Erythroblast (primary cell): Measurements from ENCODE around the gene SAA1.

ENCODE experiments used
- GATA1 ChIP-seq: IDR thresholded peaks from 2 replicates; pipeline ENCODE4 v1.6.1; 2011; ENCODE audit warnings: low read depth, mild to moderate bottlenecking, control low read depth, low read length, moderate library complexity
- POLR2A ChIP-seq: IDR thresholded peaks from 2 replicates; pipeline ENCODE4 v1.6.1; 2011; ENCODE audit warnings: mild to moderate bottlenecking, low read length

DNA sequence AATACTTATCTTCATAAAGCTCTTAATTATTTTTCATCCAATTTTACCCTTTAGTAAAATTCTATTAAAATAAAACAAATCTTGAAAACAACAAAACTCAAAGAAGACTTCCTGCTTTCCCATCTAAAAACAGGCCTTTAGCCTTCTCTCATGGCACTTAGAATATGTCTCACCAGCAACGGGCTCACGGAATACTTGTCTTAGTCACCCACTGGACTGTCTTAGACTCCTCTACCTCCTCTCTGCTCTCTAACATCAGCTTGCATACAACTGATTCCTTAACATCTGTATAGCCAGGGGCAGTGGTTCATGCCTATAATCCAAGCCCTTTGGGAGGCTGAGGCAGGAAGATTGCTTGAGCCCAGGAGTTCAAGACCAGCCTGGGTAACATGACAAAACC, 42.2 kb downstream of the SAA1 start:
- no peak for TF ChIP-seq POLR2A
- no peak for TF ChIP-seq GATA1
